Measurements from ENCODE around the gene IGF1R. TPM values are rescaled to one million over a fixed set of nuclear protein-coding genes. Genes with fewer than 3 reads are reported as not detected.

The IGF1R gene
- total and polyA plus RNA-seq, 2 of the 13 experiments (the other 11 are each of a cell fraction or from before 2014, with no cell fraction given), result 15.9 to 18.4 TPM

- intact Hi-C loops (cut with micrococcal nuclease; ENCODE audit: unreplicated experiment) (no loop called here), in situ Hi-C loops (cut with HindIII; ENCODE audit: extremely low pct_ligation_motif_present, low pct_unique_long_range_greater_than_20kb) (no loop called here)
- ChIA-PET POLR2A (no interaction called here), CTCF (ENCODE audit: low intra/inter-chr PET ratio, low total read pairs) (no interaction called here)
- H3K79me2 ChIP-seq (ENCODE audit: insufficient read depth, low read length), result peaks cover 10% of the 10 kb centered on the region
- H3K4me1 ChIP-seq (ENCODE audit: insufficient read depth, low read length), result peaks cover 8% of the 10 kb centered on the region
- no peak overlapping the region for H3K4me2 ChIP-seq (ENCODE audit: low read depth, low read length)
- ATAC-seq (no peak), FAIRE-seq (no peak), DNase-seq (ENCODE audit: low spot score) (no peak)
- H2AFZ ChIP-seq (ENCODE audit: low read length), result no peak overlapping the region
- WGBS (ENCODE audit: low lambda C conversion rate), result 98% methylated on average over 11 of the region's 31 CpGs
- TF ChIP-seq ZNF816 (CRISPR knock-in tag; IDR thresholded peaks at IDR 0.05; ENCODE audit: borderline replicate concordance), result no peak
- no peak for TF ChIP-seq ZNF678 (CRISPR knock-in tag; IDR thresholded peaks at IDR 0.05)
- TF ChIP-seq ZBTB42 (CRISPR knock-in tag; IDR thresholded peaks at IDR 0.05), result no peak
- no peak for TF ChIP-seq FIP1L1 (IDR thresholded peaks at IDR 0.05; ENCODE audit: borderline replicate concordance, insufficient read depth, low read depth, low read length)
- TF ChIP-seq, protein P1, sequence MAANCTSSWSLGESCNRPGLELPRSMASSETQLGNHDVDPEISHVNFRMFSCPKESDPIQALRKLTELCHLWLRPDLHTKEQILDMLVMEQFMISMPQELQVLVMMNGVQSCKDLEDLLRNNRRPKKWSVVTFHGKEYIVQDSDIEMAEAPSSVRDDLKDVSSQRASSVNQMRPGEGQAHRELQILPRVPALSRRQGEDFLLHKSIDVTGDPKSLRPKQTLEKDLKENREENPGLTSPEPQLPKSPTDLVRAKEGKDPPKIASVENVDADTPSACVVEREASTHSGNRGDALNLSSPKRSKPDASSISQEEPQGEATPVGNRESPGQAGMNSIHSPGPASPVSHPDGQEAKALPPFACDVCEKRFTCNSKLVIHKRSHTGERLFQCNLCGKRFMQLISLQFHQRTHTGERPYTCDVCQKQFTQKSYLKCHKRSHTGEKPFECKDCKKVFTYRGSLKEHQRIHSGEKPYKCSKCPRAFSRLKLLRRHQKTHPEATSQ (CRISPR knock-in tag; IDR thresholded peaks at IDR 0.05; ENCODE audit: borderline replicate concordance), result no peak
- peak; percentile 58 for TF ChIP-seq AGO2 (optimal IDR thresholded peaks at IDR 0.05; ENCODE audit: low read depth, low read length)
- TF ChIP-seq GPBP1L1 (CRISPR knock-in tag; IDR thresholded peaks at IDR 0.05), result no peak
- TF ChIP-seq ESRRA (CRISPR knock-in tag; IDR thresholded peaks at IDR 0.05; ENCODE audit: low read depth), result no peak
- H3K36me3 ChIP-seq (replicated peaks in 1 of 2; ENCODE audit: control insufficient read depth in 1 of 2, insufficient read depth in 2 of 2, low read length in 2 of 2), result peaks cover 4 to 34% of the 10 kb centered on the region in 2 experiments; a peak in 4 of 5 replicates
- no TSS peak for BruUV-seq (replicated peaks)
- no peak overlapping the region for H3K9ac ChIP-seq (ENCODE audit: insufficient read depth, low read depth, low read length)
- H3K4me3 ChIP-seq (replicated peaks in 1 of 3; ENCODE audit: insufficient read depth in 1 of 3, low read depth in 2 of 3, low read length in 3 of 3), result no peak overlapping the region
- H4K20me1 ChIP-seq (ENCODE audit: insufficient read depth, low read length), result peaks cover 39% of the 10 kb centered on the region; the same call in 1 of the 2 replicates
- no peaks in the 10 kb centered on the region for H3K9me3 ChIP-seq (ENCODE audit: low read length)
- H3K27ac ChIP-seq (ENCODE audit: extremely low read length, insufficient read depth, low read length), result no peak overlapping the region
- H3K27me3 ChIP-seq (ENCODE audit: control insufficient read depth in 1 of 2, insufficient read depth in 2 of 2, low read length in 2 of 2), result no peaks in the 10 kb centered on the region
These were observed 243.0 kb downstream of the IGF1R start for GRCh38 chr15:98891301-98891700.
